ENCODE results near the gene PHYH.
"Not testable (repeated sequence)": the region's sequence is repeated elsewhere in the genome, so short reads cannot be mapped to it uniquely, and the experiment has no call there.

Gene PHYH

GRCh38 chr10:13321576-13321975 lies 21.7 kb upstream of the PHYH start:
- no peak for DNase-seq (ENCODE audit: low read depth in 2 of 2)

- no peak for DNase-seq (ENCODE audit: low read depth in 2 of 2)
Measured at GRCh38 chr10:13319166-13319565, 19.3 kb upstream of the PHYH start.

- no peak for DNase-seq (ENCODE audit: low read depth in 2 of 2)
Measured at GRCh38 chr10:13317474-13317873, 17.6 kb upstream of the PHYH start.

GRCh38 chr10:13316635-13317311 lies 16.9 kb upstream of the PHYH start:
- no peak for DNase-seq (ENCODE audit: low read depth in 2 of 2)

- DNase-seq (ENCODE audit: low read depth in 2 of 2), result no peak
Measured at GRCh38 chr10:13315361-13315760, 15.5 kb upstream of the PHYH start.

- DNase-seq (ENCODE audit: low read depth in 2 of 2), result no peak
Measured at GRCh38 chr10:13311177-13311575, 11.3 kb upstream of the PHYH start.

GRCh38 chr10:13310518-13311176 lies 10.8 kb upstream of the PHYH start:
- DNase-seq (ENCODE audit: low read depth in 2 of 2), result no peak

GRCh38 chr10:13309792-13310191 lies 9.9 kb upstream of the PHYH start:
- no peak for DNase-seq (ENCODE audit: low read depth in 2 of 2)

GRCh38 chr10:13308096-13308495 lies 8.2 kb upstream of the PHYH start:
- DNase-seq (ENCODE audit: low read depth in 2 of 2), result no peak

GRCh38 chr10:13306103-13306502 lies 6.2 kb upstream of the PHYH start:
- no peak for DNase-seq (ENCODE audit: low read depth in 2 of 2)

- DNase-seq (ENCODE audit: low read depth in 2 of 2), result no peak
Measured at GRCh38 chr10:13302821-13303555, 3.1 kb upstream of the PHYH start.

- DNase-seq (ENCODE audit: low read depth in 2 of 2), result no peak
Measured at GRCh38 chr10:13298748-13299436, 972 bp downstream of the PHYH start.

- no peak for DNase-seq (ENCODE audit: low read depth in 2 of 2)
Measured at GRCh38 chr10:13296476-13296875, 3.4 kb downstream of the PHYH start.

- DNase-seq (ENCODE audit: low read depth in 2 of 2), result no peak
Measured at GRCh38 chr10:13294784-13295183, 5.1 kb downstream of the PHYH start.

GRCh38 chr10:13291821-13292773 lies 7.8 kb downstream of the PHYH start:
- no peak for DNase-seq (ENCODE audit: low read depth in 2 of 2)

- DNase-seq (ENCODE audit: low read depth in 2 of 2), result no peak
Measured at GRCh38 chr10:13291061-13291460, 8.8 kb downstream of the PHYH start.

- DNase-seq (ENCODE audit: low read depth in 2 of 2), result no peak
Measured at GRCh38 chr10:13284050-13284449, 15.8 kb downstream of the PHYH start.

GRCh38 chr10:13282348-13282747 lies 17.5 kb downstream of the PHYH start:
- DNase-seq (ENCODE audit: low read depth in 2 of 2), result not testable (repeated sequence)

- DNase-seq (ENCODE audit: low read depth in 2 of 2), result no peak
Measured at GRCh38 chr10:13276749-13277365, 23.0 kb downstream of the PHYH start.

- not testable (repeated sequence) for DNase-seq (ENCODE audit: low read depth in 2 of 2)
Measured at GRCh38 chr10:13276146-13276545, 23.7 kb downstream of the PHYH start.

- DNase-seq (ENCODE audit: low read depth in 2 of 2), result no peak
Measured at GRCh38 chr10:13272164-13272571, 27.7 kb downstream of the PHYH start.

Data from stimulated activated CD4-positive, alpha-beta T cell treated with anti-CD3 and anti-CD28 coated beads, Interleukin-15, amount 100 ng/mL, for 48 hours (primary cell).